GM23338 (cell line): Measurements from ENCODE around the gene RGS6. TPM values are rescaled to one million over a fixed set of nuclear protein-coding genes. Genes with fewer than 3 reads are reported as not detected.

ENCODE experiments used
- ATAC-seq: fragments of 200-7000 bp; cut with Tn5 transposase; 3 replicates; pipeline ENCODE4 v1.9.1; 2020
- DNase-seq: peaks from one replicate; pipeline ENCODE4 v3.0.0-alpha.2; 2015; ENCODE audit warnings: low spot score
- H2AFZ ChIP-seq: fragments of 200-600 bp; sonication (generic); 2 replicates; pipeline ENCODE4 v1.8.0; 2016; ENCODE audit warnings: antibody characterized with exemption, mild to moderate bottlenecking, moderate library complexity
- H3F3A ChIP-seq: fragments of 200-600 bp; sonication (generic); replicated peaks from 2 replicates; pipeline ENCODE4 v1.8.0; 2017; ENCODE audit warnings: antibody characterized with exemption, mixed run types, low read depth
- H3K27ac ChIP-seq: fragments of 200-600 bp; sonication (generic); 2 replicates; pipeline ENCODE4 v1.6.1; 2016; ENCODE audit warnings: low read depth
- H3K27me3 ChIP-seq: fragments of 200-600 bp; sonication (generic); 2 replicates; pipeline ENCODE4 v1.8.0; 2016; ENCODE audit warnings: mild to moderate bottlenecking, mixed run types, moderate library complexity; ENCODE audit not compliant: insufficient read depth
- H3K36me3 ChIP-seq: fragments of 200-600 bp; sonication (generic); 2 replicates; pipeline ENCODE4 v1.8.0; 2016; ENCODE audit warnings: mild to moderate bottlenecking; ENCODE audit not compliant: insufficient read depth
- H3K4me1 ChIP-seq: fragments of 200-600 bp; sonication (generic); 2 replicates; pipeline ENCODE4 v1.8.0; 2016; ENCODE audit warnings: mild to moderate bottlenecking, moderate library complexity; ENCODE audit not compliant: insufficient read depth
- H3K4me2 ChIP-seq: fragments of 200-600 bp; sonication (generic); 2 replicates; pipeline ENCODE4 v1.7.1; 2017; ENCODE audit warnings: mixed run types
- H3K4me3 ChIP-seq: fragments of 200-600 bp; sonication (generic); 2 replicates; pipeline ENCODE4 v1.6.1; 2016; ENCODE audit warnings: mixed run types
- H3K79me2 ChIP-seq: fragments of 200-600 bp; sonication (generic); replicated peaks from 2 replicates; pipeline ENCODE4 v1.8.0; 2017; ENCODE audit warnings: mild to moderate bottlenecking; ENCODE audit not compliant: insufficient read depth
- H3K9me2 ChIP-seq: fragments of 200-600 bp; sonication (generic); 2 replicates; pipeline ENCODE4 v1.8.0; 2017; ENCODE audit not compliant: insufficient read depth
- H4K20me1 ChIP-seq: fragments of 200-600 bp; sonication (generic); replicated peaks from 2 replicates; pipeline ENCODE4 v1.8.0; 2017; ENCODE audit warnings: mild to moderate bottlenecking; ENCODE audit not compliant: insufficient read depth
- H3K27ac Mint-ChIP-seq: 2 replicates; pipeline ENCODE4 v1.8.0; 2020; ENCODE audit warnings: inconsistent platforms, mild to moderate bottlenecking, moderate library complexity, mixed read lengths
- H3K27me3 Mint-ChIP-seq: 3 replicates; pipeline ENCODE4 v1.8.0; 2022; ENCODE audit warnings: low read depth, mild to moderate bottlenecking, moderate library complexity, mixed read lengths, inconsistent platforms; ENCODE audit not compliant: insufficient read depth, poor library complexity
- H3K36me3 Mint-ChIP-seq: 3 replicates; pipeline ENCODE4 v1.8.0; 2021; ENCODE audit warnings: low read depth, mild to moderate bottlenecking, inconsistent platforms, moderate library complexity, mixed read lengths
- H3K4me1 Mint-ChIP-seq: 3 replicates; pipeline ENCODE4 v1.8.0; 2020; ENCODE audit warnings: mild to moderate bottlenecking, inconsistent platforms, mixed read lengths
- H3K4me3 Mint-ChIP-seq: 3 replicates; pipeline ENCODE4 v1.8.0; 2021; ENCODE audit warnings: moderate library complexity, mild to moderate bottlenecking, inconsistent platforms, mixed read lengths
- H3K9me3 Mint-ChIP-seq: 3 replicates; pipeline ENCODE4 v1.8.0; 2020; ENCODE audit warnings: moderate library complexity, mild to moderate bottlenecking, inconsistent platforms, mixed read lengths
- CREB1 ChIP-seq: fragments of 250-450 bp; sonication (Bioruptor Pico); IDR thresholded peaks from 2 replicates; pipeline ENCODE4 v1.5.0; 2020; ENCODE audit warnings: low read depth, mild to moderate bottlenecking, moderate library complexity
- CTCF ChIP-seq, 2 experiments: fragments of 200-600 bp in 1 of 2; sonication (generic) in 1 of 2; conservative IDR thresholded peaks; 2 replicates each; pipeline versions ENCODE4 v1.5.1 to v1.6.1; 2016 to 2017; ENCODE audit warnings: antibody characterized with exemption in 2 of 2, low read depth in 2 of 2, mild to moderate bottlenecking in 2 of 2, moderate library complexity in 1 of 2
- ETS1 ChIP-seq: IDR thresholded peaks from 2 replicates; pipeline ENCODE4 v1.6.1; 2016; ENCODE audit warnings: antibody characterized with exemption
- EZH2 ChIP-seq: fragments of 200-600 bp; sonication (generic); IDR thresholded peaks from one replicate; pipeline ENCODE4 v1.8.0; 2017; ENCODE audit warnings: antibody characterized with exemption, mild to moderate bottlenecking, low read depth; ENCODE audit not compliant: unreplicated experiment
- EZH2phosphoT487 ChIP-seq: fragments of 200-600 bp; sonication (generic); IDR thresholded peaks from one replicate; pipeline ENCODE4 v1.8.1; 2018; ENCODE audit warnings: antibody characterized with exemption; ENCODE audit not compliant: unreplicated experiment
- JUNB ChIP-seq: IDR thresholded peaks from one replicate; pipeline ENCODE4 v1.6.1; 2016; ENCODE audit warnings: antibody characterized with exemption; ENCODE audit not compliant: unreplicated experiment
- NANOG ChIP-seq: IDR thresholded peaks from 2 replicates; pipeline ENCODE4 v1.6.1; 2016; ENCODE audit warnings: antibody characterized with exemption, borderline replicate concordance
- POLR2AphosphoS5 ChIP-seq: IDR thresholded peaks from 2 replicates; pipeline ENCODE4 v1.6.1; 2016; ENCODE audit warnings: antibody characterized with exemption, low read depth
- REST ChIP-seq: IDR thresholded peaks from one replicate; pipeline ENCODE4 v1.6.1; 2018; ENCODE audit warnings: antibody characterized with exemption; ENCODE audit not compliant: unreplicated experiment
- STAT1 ChIP-seq: IDR thresholded peaks from one replicate; pipeline ENCODE4 v1.6.1; 2016; ENCODE audit warnings: antibody characterized with exemption; ENCODE audit not compliant: unreplicated experiment
- ZNF114 ChIP-seq: fragments of 250-450 bp; sonication (Bioruptor Pico); IDR thresholded peaks from 2 replicates; pipeline ENCODE4 v1.5.0; 2020; ENCODE audit warnings: mild to moderate bottlenecking, moderate library complexity
- ZNF331 ChIP-seq: fragments of 250-450 bp; sonication (Bioruptor Pico); IDR thresholded peaks from 2 replicates; pipeline ENCODE4 v1.5.0; 2020; ENCODE audit warnings: low read depth, mild to moderate bottlenecking, moderate library complexity
- ZNF462 ChIP-seq: fragments of 250-450 bp; sonication (Bioruptor Pico); IDR thresholded peaks from 2 replicates; pipeline ENCODE4 v1.5.0; 2020; ENCODE audit warnings: mild to moderate bottlenecking, moderate library complexity
- polyA plus RNA-seq: library from polyadenylated mRNA; unstranded; fragments of >200 nt; fragmentation: Nextera tagmentation; extraction: Ambion mirVana; gene quantifications from 2 replicates; pipeline ENCODE4 v1.2.1, GENCODE V29; 2016
- total RNA-seq: library from RNA; depleted of rRNA; stranded (reverse); fragments of >200 nt; shearing (Covaris generic); gene quantifications from 2 replicates; pipeline ENCODE4 v1.2.3, GENCODE V29; 2014

Gene RGS6
- total and polyA plus RNA-seq, 2 experiments from 2014 or later: 0.66 to 0.83 TPM

GRCh38 chr14:72177251-72177650 lies 245.0 kb downstream of the RGS6 start:
- Histone ChIP-seq H4K20me1 (no peaks in the 10 kb centered on the region), H3F3A (no peaks in the 10 kb centered on the region), H3K36me3 (no peaks in the 10 kb centered on the region), H3K27ac (no peak overlapping the region), H3K9me2 (peaks cover 7% of the 10 kb centered on the region; the same call in 1 of the 2 replicates), H3K4me3 (no peak overlapping the region), H3K79me2 (no peaks in the 10 kb centered on the region), H3K4me2 (no peak overlapping the region), H2AFZ (no peak overlapping the region), H3K4me1 (peaks cover 12% of the 10 kb centered on the region; the same call in 1 of the 2 replicates), H3K27me3 (no peaks in the 10 kb centered on the region)
- Mint-ChIP-seq H3K4me3 (no peak overlapping the region), H3K4me1 (peaks cover 10% of the 10 kb centered on the region), H3K27ac (no peak overlapping the region), H3K9me3 (peaks cover 23% of the 10 kb centered on the region), H3K27me3 (no peaks in the 10 kb centered on the region), H3K36me3 (peaks cover 6% of the 10 kb centered on the region; the same call in 2 of the 3 replicates)
- no peak for TF ChIP-seq REST
- TF ChIP-seq CTCF (conservative IDR thresholded peaks at IDR 0.05; ENCODE audit: low read depth in 2 of 2): no peak
- no peak for TF ChIP-seq POLR2AphosphoS5
- no peak for TF ChIP-seq JUNB
- TF ChIP-seq STAT1: no peak
- no peak for TF ChIP-seq ETS1
- no peak for TF ChIP-seq ZNF331 (CRISPR knock-in tag)
- TF ChIP-seq ZNF114: no peak
- TF ChIP-seq EZH2phosphoT487: no peak
- no peak for TF ChIP-seq ZNF462 (CRISPR knock-in tag)
- TF ChIP-seq CREB1 (CRISPR knock-in tag): no peak
- TF ChIP-seq NANOG: no peak
- TF ChIP-seq EZH2: no peak
- ATAC-seq (no peak), DNase-seq (no peak)
